B cell (primary cell): Measurements from ENCODE around the gene INAFM2. TPM values are rescaled to one million over a fixed set of nuclear protein-coding genes. Genes with fewer than 3 reads are reported as not detected.

ENCODE experiments used
- ATAC-seq: fragments of 200-7000 bp; cut with Tn5 transposase; one replicate; pipeline ENCODE4 v1.10.0; 2021; ENCODE audit warnings: low read depth, mild to moderate bottlenecking, moderate number of reproducible peaks, moderate library complexity
- CTCF ChIA-PET: fragments of 350-600 bp; sonication (Branson Sonifier 250); formaldehyde crosslinking; loops from one replicate; lab custom pipeline; 2021; ENCODE audit warnings: antibody characterized with exemption, inconsistent platforms; lab: Charles Lee
- POLR2A ChIA-PET: fragments of 350-600 bp; sonication (Branson Sonifier 250); formaldehyde crosslinking; loops from one replicate; lab custom pipeline; 2021; ENCODE audit warnings: antibody characterized with exemption; lab: Charles Lee
- DNase-seq: peaks from one replicate; pipeline ENCODE4 v3.0.0; 2013
- H2AFZ ChIP-seq: 2 replicates; pipeline ENCODE4 v1.6.1; 2012; ENCODE audit warnings: mild to moderate bottlenecking, low read depth, low read length; ENCODE audit not compliant: insufficient read depth, poor library complexity, severe bottlenecking
- H3K27ac ChIP-seq, 2 donors: 1 replicate in 1 of 2; 2 replicates in 1 of 2; pipeline ENCODE4 v1.5.1; 2012 to 2013; ENCODE audit warnings: low read length in 2 of 2, mild to moderate bottlenecking in 2 of 2, moderate library complexity in 1 of 2
- H3K27me3 ChIP-seq, 4 experiments: fragments of 200-600 bp in 1 of 4; sonication (generic) in 1 of 4; replicated peaks in 1 of 4; 1 replicate in 2 of 4; 2 replicates in 2 of 4; pipeline versions ENCODE4 v1.6.1 to v1.7.0; 2013 to 2016; ENCODE audit warnings: low read length in 3 of 4, mild to moderate bottlenecking in 2 of 4, mixed read lengths in 1 of 4, moderate library complexity in 1 of 4; ENCODE audit not compliant: insufficient read depth in 4 of 4, control insufficient read depth in 3 of 4; ENCODE audit errors: control extremely low read depth in 1 of 4
- H3K36me3 ChIP-seq, 2 experiments: replicated peaks in 1 of 2; 1 replicate in 1 of 2; 2 replicates in 1 of 2; pipeline versions ENCODE4 v1.6.1 to v1.7.1; 2013; ENCODE audit warnings: low read length in 1 of 2; ENCODE audit not compliant: insufficient read depth in 2 of 2, control insufficient read depth in 1 of 2; ENCODE audit errors: control extremely low read depth in 1 of 2, extremely low read depth in 1 of 2
- H3K4me1 ChIP-seq, 2 donors: fragments of 200-600 bp in 1 of 2; sonication (generic) in 1 of 2; 1 replicate in 1 of 2; 2 replicates in 1 of 2; pipeline versions ENCODE4 v1.5.1 to v1.6.1; 2013 to 2017; ENCODE audit warnings: low read length in 2 of 2; ENCODE audit not compliant: control insufficient read depth in 2 of 2, insufficient read depth in 2 of 2
- H3K4me2 ChIP-seq: replicated peaks from 2 replicates; pipeline ENCODE3; 2012; ENCODE audit warnings: mild to moderate bottlenecking, low read depth, low read length; ENCODE audit not compliant: poor library complexity, severe bottlenecking
- H3K4me3 ChIP-seq, 5 experiments: fragments of 200-600 bp in 1 of 5; sonication (generic) in 1 of 5; 1 replicate in 3 of 5; 2 replicates in 2 of 5; pipeline versions ENCODE4 v1.5.1 to v1.7.0; 2011 to 2016; ENCODE audit warnings: low read length in 4 of 5, mild to moderate bottlenecking in 4 of 5, low read depth in 2 of 5, control low read depth in 1 of 5, moderate library complexity in 1 of 5; ENCODE audit not compliant: insufficient read depth in 1 of 5; ENCODE audit errors: control extremely low read depth in 1 of 5, extremely low read depth in 1 of 5
- H3K79me2 ChIP-seq: fragments of 200-600 bp; sonication (generic); one replicate; pipeline ENCODE4 v1.6.0; 2016; ENCODE audit warnings: low read length; ENCODE audit not compliant: control insufficient read depth, insufficient read depth
- H3K9ac ChIP-seq: fragments of 200-600 bp; sonication (generic); 2 replicates; pipeline ENCODE4 v1.6.1; 2017; ENCODE audit warnings: mild to moderate bottlenecking, low read length, moderate library complexity
- H3K9me3 ChIP-seq, 3 donors: one replicate each; pipeline versions ENCODE4 v1.6.1 to v1.7.1; 2013; ENCODE audit warnings: low read length in 2 of 3; ENCODE audit not compliant: control insufficient read depth in 2 of 3, insufficient read depth in 1 of 3; ENCODE audit errors: control extremely low read depth in 1 of 3
- H4K20me1 ChIP-seq: 2 replicates; pipeline ENCODE4 v1.6.0; 2012; ENCODE audit warnings: mild to moderate bottlenecking, low read length; ENCODE audit not compliant: insufficient read depth, control insufficient read depth, poor library complexity, severe bottlenecking
- H3K27ac Mint-ChIP-seq: one replicate; pipeline ENCODE4 v1.8.0; 2021; ENCODE audit warnings: mixed read lengths
- H3K27me3 Mint-ChIP-seq: one replicate; pipeline ENCODE4 v1.8.0; 2021; ENCODE audit warnings: mixed read lengths
- H3K4me1 Mint-ChIP-seq: one replicate; pipeline ENCODE4 v1.8.0; 2021; ENCODE audit warnings: mixed read lengths
- H3K4me3 Mint-ChIP-seq: one replicate; pipeline ENCODE4 v1.8.0; 2021; ENCODE audit warnings: mixed read lengths
- H3K9me3 Mint-ChIP-seq: one replicate; pipeline ENCODE4 v1.8.0; 2022; ENCODE audit warnings: mixed read lengths; ENCODE audit not compliant: insufficient read depth
- EZH2 ChIP-seq: IDR thresholded peaks from 2 replicates; pipeline ENCODE4 v1.6.1; 2012; ENCODE audit warnings: borderline replicate concordance, low read depth, mild to moderate bottlenecking, moderate library complexity, low read length; ENCODE audit not compliant: insufficient read depth, poor library complexity, severe bottlenecking
- WGBS: methylation state at CpG from one replicate; pipeline ENCODE4 v1.1.5; 2013; ENCODE audit warnings: missing lambda C conversion rate; ENCODE audit not compliant: insufficient coverage; 5-methylcytosine and 5-hydroxymethylcytosine counted together
- intact Hi-C: fragments of 100-400 bp; cut with micrococcal nuclease; formaldehyde crosslinking; loops from one replicate; pipeline ENCODE4 v1.10.0; 2022
- polyA plus RNA-seq: library from polyadenylated mRNA; depleted of rRNA; stranded (reverse); fragments of >200 nt; gene quantifications from 2 replicates; pipeline ENCODE4 v1.2.3, GENCODE V29; 2012
- total RNA-seq, 2 donors: library from RNA; stranded (reverse); fragments of 120-200 nt in 1 of 2; gene quantifications; 1 replicate in 1 of 2; 2 replicates in 1 of 2; pipeline versions ENCODE4 v1.2.3 to v1.2.4, GENCODE V29; 2013 to 2022
- TF ChIP-seq, protein P1 (sequence below): fragments of 200-600 bp; IDR thresholded peaks from one replicate; pipeline ENCODE4 v1.8.0; 2022; ENCODE audit warnings: antibody characterized with exemption, mild to moderate bottlenecking

Gene INAFM2
- total and polyA plus RNA-seq, 2 donors (not counting 1 experiment from before 2014, with no cell fraction given) = 3.0 to 7.0 TPM

DNA sequence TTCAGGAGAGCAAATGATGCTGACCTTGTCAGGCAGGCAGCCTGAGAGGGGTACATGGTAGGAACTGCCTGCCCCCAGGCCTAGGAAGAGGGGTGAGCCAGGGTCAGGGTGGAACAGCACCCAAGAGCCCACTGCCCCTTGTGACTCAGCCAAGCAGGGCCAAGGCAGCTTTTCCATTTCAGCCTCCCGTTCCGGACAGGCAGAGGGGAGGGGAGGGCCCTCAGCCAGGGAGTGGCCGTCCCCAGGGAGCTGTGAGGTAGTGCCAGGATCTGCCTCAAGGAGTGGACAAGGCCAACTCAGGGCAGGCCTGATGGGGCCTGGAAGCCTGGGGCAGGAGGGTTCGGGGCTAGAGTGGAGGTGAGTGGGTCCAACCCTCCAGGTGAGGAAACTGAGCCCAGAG lies 35.5 kb upstream of the INAFM2 start:
- Histone ChIP-seq H3K79me2 (no peaks in the 10 kb centered on the region), H3K27me3 (peaks cover 0 to 2% (median 0%) of the 10 kb centered on the region in 4 experiments), H4K20me1 (no peaks in the 10 kb centered on the region), H3K36me3 (peaks cover 0 to 36% of the 10 kb centered on the region in 2 experiments), H3K4me2 (no peak overlapping the region), H3K4me1 (peaks cover 6 to 7% of the 10 kb centered on the region in 2 donors), H3K27ac (no peak overlapping the region), H2AFZ (no peak overlapping the region), H3K9ac (no peak overlapping the region), H3K4me3 (no peak overlapping the region), H3K9me3 (peaks cover 0 to 1% (median 0%) of the 10 kb centered on the region in 3 donors)
- Mint-ChIP-seq H3K4me3 (no peak overlapping the region), H3K9me3 (no peaks in the 10 kb centered on the region), H3K27ac (no peak overlapping the region), H3K4me1 (peaks cover 5% of the 10 kb centered on the region), H3K27me3 (no peaks in the 10 kb centered on the region)
- ChIA-PET CTCF (interaction anchor here (1.3 to 4.8 kb wide), 4 partner anchors 9 to 50 kb away, joined by 4 to 36 read pairs (median 22); partner anchors contain the start of gene PLCB2), POLR2A (no interaction called here)
- 96% methylated on average over 4 of the region's 4 CpGs for WGBS
- no peak for ATAC-seq
- DNase-seq = no peak
- intact Hi-C loops = no loop called here
- TF ChIP-seq EZH2 = no peak
- TF ChIP-seq, protein P1, sequence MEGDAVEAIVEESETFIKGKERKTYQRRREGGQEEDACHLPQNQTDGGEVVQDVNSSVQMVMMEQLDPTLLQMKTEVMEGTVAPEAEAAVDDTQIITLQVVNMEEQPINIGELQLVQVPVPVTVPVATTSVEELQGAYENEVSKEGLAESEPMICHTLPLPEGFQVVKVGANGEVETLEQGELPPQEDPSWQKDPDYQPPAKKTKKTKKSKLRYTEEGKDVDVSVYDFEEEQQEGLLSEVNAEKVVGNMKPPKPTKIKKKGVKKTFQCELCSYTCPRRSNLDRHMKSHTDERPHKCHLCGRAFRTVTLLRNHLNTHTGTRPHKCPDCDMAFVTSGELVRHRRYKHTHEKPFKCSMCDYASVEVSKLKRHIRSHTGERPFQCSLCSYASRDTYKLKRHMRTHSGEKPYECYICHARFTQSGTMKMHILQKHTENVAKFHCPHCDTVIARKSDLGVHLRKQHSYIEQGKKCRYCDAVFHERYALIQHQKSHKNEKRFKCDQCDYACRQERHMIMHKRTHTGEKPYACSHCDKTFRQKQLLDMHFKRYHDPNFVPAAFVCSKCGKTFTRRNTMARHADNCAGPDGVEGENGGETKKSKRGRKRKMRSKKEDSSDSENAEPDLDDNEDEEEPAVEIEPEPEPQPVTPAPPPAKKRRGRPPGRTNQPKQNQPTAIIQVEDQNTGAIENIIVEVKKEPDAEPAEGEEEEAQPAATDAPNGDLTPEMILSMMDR = no peak

DNA sequence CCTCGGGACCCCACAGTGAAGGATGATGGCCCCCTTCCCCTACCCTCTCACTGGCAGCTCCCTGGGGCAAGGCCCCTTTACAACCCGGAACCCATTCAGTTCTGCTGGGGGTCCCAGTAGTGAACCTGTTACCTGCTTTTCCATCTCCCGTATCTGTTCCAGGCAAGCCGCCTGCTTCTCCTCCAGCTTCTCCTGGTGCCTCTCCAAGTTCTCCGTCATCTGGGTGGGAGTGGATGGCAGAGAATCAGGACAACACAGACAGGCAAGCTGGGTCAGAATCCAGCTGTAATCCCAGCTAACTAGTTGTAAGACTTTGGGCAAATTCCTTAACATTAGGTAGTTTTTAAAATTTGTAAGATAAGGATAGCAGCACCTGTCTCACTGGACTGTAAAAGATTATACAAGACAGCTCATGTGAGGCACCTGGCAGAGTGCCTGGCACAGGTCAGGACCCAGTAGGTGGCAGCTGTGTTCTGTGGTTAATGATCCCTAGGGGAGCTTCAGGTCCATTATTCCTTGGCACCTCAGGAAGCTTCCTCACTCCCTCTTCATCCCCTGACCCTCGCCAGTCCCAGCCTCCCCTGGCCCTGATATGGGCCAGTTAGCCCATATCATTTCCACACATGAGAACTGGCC lies 34.2 kb upstream of the INAFM2 start:
- no peaks in the 10 kb centered on the region for H3K4me1 Mint-ChIP-seq
- DNase-seq (no peak), ATAC-seq (no peak)
- H3K4me2 ChIP-seq = no peak overlapping the region
- H3K9me3 Mint-ChIP-seq = no peaks in the 10 kb centered on the region
- no peaks in the 10 kb centered on the region for H3K27me3 ChIP-seq
- H3K4me3 Mint-ChIP-seq = no peak overlapping the region
- H3K9ac ChIP-seq = no peak overlapping the region
- H2AFZ ChIP-seq = no peak overlapping the region
- no peak overlapping the region for H3K27ac ChIP-seq
- ChIA-PET CTCF (interaction anchor here (1.2 to 4.8 kb wide), 5 partner anchors 10 to 49 kb away, joined by 3 to 36 read pairs (median 21); partner anchors contain the start of gene PLCB2), POLR2A (no interaction called here)
- no peaks in the 10 kb centered on the region for H3K27me3 Mint-ChIP-seq
- no peak for TF ChIP-seq EZH2
- TF ChIP-seq, protein P1 = no peak
- no peaks in the 10 kb centered on the region for H3K4me1 ChIP-seq
- no peaks in the 10 kb centered on the region for H3K79me2 ChIP-seq
- peaks cover 0 to 43% of the 10 kb centered on the region in 2 experiments for H3K36me3 ChIP-seq
- H3K27ac Mint-ChIP-seq = no peak overlapping the region
- H3K9me3 ChIP-seq = no peaks in the 10 kb centered on the region
- no peak overlapping the region for H3K4me3 ChIP-seq
- no peaks in the 10 kb centered on the region for H4K20me1 ChIP-seq
- intact Hi-C loops = no loop called here
- WGBS = 92% methylated on average over 6 of the region's 6 CpGs
